HCT116 (cell line): ENCODE data around the gene CASTOR2. TPM values are rescaled to one million over a fixed set of nuclear protein-coding genes. Genes with fewer than 3 reads are reported as not detected.

ENCODE experiments used
- ATAC-seq: fragments of 200-7000 bp; cut with Tn5 transposase; 2 replicates; pipeline ENCODE4 v1.9.1; 2020; ENCODE audit warnings: mild to moderate bottlenecking, moderate library complexity
- BruUV-seq: library from RNA; stranded (reverse); fragments of 400-500 nt; replicated peaks from 2 replicates; lab custom pipeline; 2021; lab: Mats Ljungman, UMichigan
- CTCF ChIA-PET: fragments of 300-600 bp; sonication (Branson Sonifier 250); formaldehyde crosslinking; loops from one replicate; lab custom pipeline; 2021; ENCODE audit warnings: antibody characterized with exemption; lab: Charles Lee
- POLR2A ChIA-PET: fragments of 300-600, 350-600 bp; sonication (Branson Sonifier 250); formaldehyde crosslinking; loops from one replicate; lab custom pipeline; 2021; ENCODE audit warnings: antibody characterized with exemption; lab: Charles Lee
- RAD21 ChIA-PET, 2 experiments: fragments of 300-600 bp; sonication (Branson Sonifier 250); formaldehyde crosslinking; loops; one replicate each; lab custom pipeline; 2023; ENCODE audit warnings: low total read pairs in 2 of 2; ENCODE audit not compliant: uncharacterized antibody in 2 of 2, unreplicated experiment in 2 of 2, low non-redundant PET in 1 of 2; lab: Charles Lee
- DNase-seq: peaks from one replicate; pipeline ENCODE4 v3.0.0-alpha.2; 2010; ENCODE audit warnings: low read depth, low spot score
- H2AFZ ChIP-seq: fragments of 200-600 bp; shearing (Covaris generic), sonication (generic); 2 replicates; pipeline ENCODE4 v1.6.1; 2017; ENCODE audit warnings: low read depth, mixed run types, mixed read lengths, antibody characterized with exemption, low read length; ENCODE audit not compliant: poor library complexity, severe bottlenecking
- H3K27ac ChIP-seq: 2 replicates; pipeline ENCODE4 v1.5.1; 2012; ENCODE audit warnings: low read depth, low read length
- H3K27me3 ChIP-seq: fragments of 200-600 bp; sonication (generic); 2 replicates; pipeline ENCODE4 v1.6.1; 2016; ENCODE audit warnings: mixed run types, low read length, mixed read lengths; ENCODE audit not compliant: insufficient read depth
- H3K36me3 ChIP-seq, 2 experiments: fragments of 200-500 bp in 1 of 2; fragments of 200-600 bp in 1 of 2; sonication (Bioruptor generic) in 1 of 2; sonication (generic) in 1 of 2; 2 replicates each; pipeline versions ENCODE4 v1.5.1 to v1.6.1; 2014 to 2016; ENCODE audit warnings: low read length in 2 of 2, inconsistent platforms in 1 of 2, mixed read lengths in 1 of 2, mixed run types in 1 of 2; ENCODE audit not compliant: insufficient read depth in 2 of 2, control insufficient read depth in 1 of 2
- H3K4me1 ChIP-seq, 2 experiments: fragments of 200-600 bp in 1 of 2; sonication (generic) in 1 of 2; 2 replicates each; pipeline versions ENCODE4 v1.5.1 to v1.6.1; 2012 to 2017; ENCODE audit warnings: low read length in 2 of 2, inconsistent platforms in 1 of 2, mild to moderate bottlenecking in 1 of 2, mixed read lengths in 1 of 2, mixed run types in 1 of 2, moderate library complexity in 1 of 2; ENCODE audit not compliant: insufficient read depth in 2 of 2, control insufficient read depth in 1 of 2
- H3K4me2 ChIP-seq: fragments of 200-600 bp; sonication (generic); 2 replicates; pipeline ENCODE4 v1.6.1; 2017; ENCODE audit warnings: mixed run types, low read length, mixed read lengths
- H3K4me3 ChIP-seq, 2 experiments: fragments of 200-600 bp in 1 of 2; sonication (generic) in 1 of 2; replicated peaks in 1 of 2; 2 replicates each; pipeline ENCODE4 v1.5.1; 2011 to 2016; ENCODE audit warnings: low read length in 2 of 2, control low read depth in 1 of 2, low read depth in 1 of 2, mild to moderate bottlenecking in 1 of 2, mixed read lengths in 1 of 2, mixed run types in 1 of 2
- H3K79me2 ChIP-seq: fragments of 200-600 bp; sonication (generic); 2 replicates; pipeline ENCODE4 v1.6.1; 2017; ENCODE audit warnings: mild to moderate bottlenecking, mixed run types, low read length, moderate library complexity, mixed read lengths; ENCODE audit not compliant: insufficient read depth
- H3K9ac ChIP-seq: fragments of 200-600 bp; sonication (generic); 2 replicates; pipeline ENCODE4 v1.6.1; 2016; ENCODE audit warnings: low read length, mixed read lengths
- H3K9me2 ChIP-seq: fragments of 200-600 bp; sonication (generic), shearing (Covaris generic); 2 replicates; pipeline ENCODE4 v1.6.1; 2017; ENCODE audit warnings: mixed run types, mild to moderate bottlenecking, moderate library complexity; ENCODE audit not compliant: insufficient read depth
- H3K9me3 ChIP-seq, 2 experiments: fragments of 200-500 bp in 1 of 2; fragments of 200-600 bp in 1 of 2; sonication (Bioruptor generic) in 1 of 2; sonication (generic) in 1 of 2; 2 replicates each; pipeline ENCODE4 v1.6.1; 2014 to 2017; ENCODE audit warnings: low read length in 2 of 2, mixed read lengths in 2 of 2, inconsistent platforms in 1 of 2, low read depth in 1 of 2, mild to moderate bottlenecking in 1 of 2, mixed run types in 1 of 2, moderate library complexity in 1 of 2; ENCODE audit not compliant: control insufficient read depth in 1 of 2, insufficient read depth in 1 of 2
- H4K20me1 ChIP-seq: fragments of 200-600 bp; sonication (generic), shearing (Covaris generic); 2 replicates; pipeline ENCODE4 v1.6.1; 2017; ENCODE audit warnings: mixed run types, mild to moderate bottlenecking, moderate library complexity; ENCODE audit not compliant: insufficient read depth
- CEBPB ChIP-seq: IDR thresholded peaks from 2 replicates; pipeline ENCODE4 v1.6.1; 2012; ENCODE audit warnings: low read depth
- CTCF ChIP-seq, 3 experiments: fragments of 200-600 bp in 1 of 3; sonication (generic) in 1 of 3; IDR thresholded peaks in 2 of 3; conservative IDR thresholded peaks in 1 of 3; 2 replicates each; pipeline ENCODE4 v1.5.1; 2012 to 2017; ENCODE audit warnings: low read depth in 2 of 3, low read length in 2 of 3, antibody characterized with exemption in 1 of 3, borderline replicate concordance in 1 of 3, control low read depth in 1 of 3, mild to moderate bottlenecking in 1 of 3, mixed read lengths in 1 of 3, mixed run types in 1 of 3, moderate library complexity in 1 of 3; ENCODE audit not compliant: insufficient read depth in 1 of 3
- EGR1 ChIP-seq: IDR thresholded peaks from 2 replicates; pipeline ENCODE4 v1.6.1; 2012; ENCODE audit warnings: low read depth
- ELF1 ChIP-seq: IDR thresholded peaks from 2 replicates; pipeline ENCODE4 v1.6.1; 2012; ENCODE audit warnings: low read depth, borderline replicate concordance
- EZH2 ChIP-seq: fragments of 200-600 bp; sonication (generic); IDR thresholded peaks from 2 replicates; pipeline ENCODE4 v1.6.1; 2017; ENCODE audit warnings: antibody characterized with exemption, mixed run types
- EZH2phosphoT487 ChIP-seq: fragments of 200-600 bp; IDR thresholded peaks from 2 replicates; pipeline ENCODE4 v1.6.1; 2018; ENCODE audit warnings: antibody characterized with exemption, borderline replicate concordance
- FOSL1 ChIP-seq: IDR thresholded peaks from 2 replicates; pipeline ENCODE4 v1.6.1; 2012; ENCODE audit warnings: low read depth
- MAX ChIP-seq: IDR thresholded peaks from 2 replicates; pipeline ENCODE4 v1.6.1; 2012
- POLR2AphosphoS5 ChIP-seq: IDR thresholded peaks from 2 replicates; pipeline ENCODE4 v1.6.1; 2011; ENCODE audit warnings: mild to moderate bottlenecking, low read depth, low read length, moderate library complexity
- REST ChIP-seq: IDR thresholded peaks from 2 replicates; pipeline ENCODE4 v1.6.1; 2012; ENCODE audit warnings: low read depth
- SIN3A ChIP-seq: IDR thresholded peaks from 2 replicates; pipeline ENCODE4 v1.6.1; 2012; ENCODE audit warnings: low read depth
- SP1 ChIP-seq: IDR thresholded peaks from 2 replicates; pipeline ENCODE4 v1.6.1; 2012; ENCODE audit warnings: low read depth
- SRF ChIP-seq: IDR thresholded peaks from 2 replicates; pipeline ENCODE4 v1.6.1; 2012; ENCODE audit warnings: low read depth
- TCF7L2 ChIP-seq: IDR thresholded peaks from 2 replicates; pipeline ENCODE4 v1.7.0; 2011; ENCODE audit warnings: borderline replicate concordance, inconsistent platforms; ENCODE audit not compliant: insufficient read depth, insufficient read length; ENCODE audit errors: extremely low read depth
- ZBTB33 ChIP-seq: IDR thresholded peaks from 2 replicates; pipeline ENCODE4 v1.6.1; 2011; ENCODE audit warnings: mild to moderate bottlenecking, low read length, moderate library complexity; ENCODE audit not compliant: insufficient replicate concordance; ENCODE audit errors: extremely low read depth
- ZFX ChIP-seq: fragments of 450-650 bp; IDR thresholded peaks from 2 replicates; pipeline ENCODE4 v1.6.1; 2017
- ZNF274 ChIP-seq: fragments of 200-500 bp; sonication (Bioruptor generic); IDR thresholded peaks from 2 replicates; pipeline ENCODE4 v1.6.1; 2014; ENCODE audit warnings: mild to moderate bottlenecking, low read depth, low read length, inconsistent platforms
- intact Hi-C: fragments of 100-400 bp; cut with micrococcal nuclease; formaldehyde crosslinking; loops from 2 replicates; pipeline ENCODE4 v1.10.0; 2022
- total RNA-seq: library from RNA; stranded (reverse); gene quantifications from one replicate; pipeline ENCODE4 v1.2.1, GENCODE V29; 2021; ENCODE audit not compliant: unreplicated experiment

CASTOR2 gene
- total RNA-seq, 1 experiment from 2014 or later, result 9.4 TPM

- Histone ChIP-seq H3K9me3 (no peaks in the 10 kb centered on the region), H4K20me1 (no peaks in the 10 kb centered on the region), H2AFZ (no peak overlapping the region), H3K79me2 (no peaks in the 10 kb centered on the region), H3K27me3 (no peaks in the 10 kb centered on the region), H3K9ac (no peak overlapping the region), H3K4me2 (no peak overlapping the region), H3K27ac (no peak overlapping the region), H3K36me3 (peaks cover 16 to 28% of the 10 kb centered on the region in 2 experiments; a peak in 3 of 4 replicates), H3K4me1 (no peaks in the 10 kb centered on the region), H3K9me2 (no peaks in the 10 kb centered on the region), H3K4me3 (no peak overlapping the region)
- ChIA-PET CTCF (no interaction called here), RAD21 (no interaction called here), POLR2A (no interaction called here)
- ATAC-seq (no peak), DNase-seq (no peak)
- intact Hi-C loops, result no loop called here
- TF ChIP-seq MAX, result no peak
- no peak for TF ChIP-seq SIN3A
- TF ChIP-seq ZBTB33, result no peak
- TF ChIP-seq FOSL1, result no peak
- no peak for TF ChIP-seq POLR2AphosphoS5
- no peak for TF ChIP-seq CTCF (IDR thresholded peaks at IDR 0.05 in 2 of 3, conservative IDR thresholded peaks at IDR 0.05 in 1 of 3; ENCODE audit: borderline replicate concordance in 1 of 3, insufficient read depth in 1 of 3, low read depth in 2 of 3, low read length in 2 of 3)
- no peak for TF ChIP-seq REST
- no peak for TF ChIP-seq ZFX
- TF ChIP-seq EZH2, result no peak
- no peak for TF ChIP-seq ZNF274
- no peak for TF ChIP-seq TCF7L2
- TF ChIP-seq SP1, result no peak
- TF ChIP-seq ELF1, result no peak
- no peak for TF ChIP-seq CEBPB
- no peak for TF ChIP-seq EZH2phosphoT487
- no peak for TF ChIP-seq SRF
- TF ChIP-seq EGR1, result no peak
- BruUV-seq, result no TSS peak
Observed at GRCh38 chr7:75064801-75065200, 100.3 kb downstream of the CASTOR2 start.
